Tongue (tissue), 2 donors: ENCODE measurements around the gene XIST. TPM values are rescaled to one million over a fixed set of nuclear protein-coding genes. Genes with fewer than 3 reads are reported as not detected.
"Not testable (repeated sequence)": the region's sequence is repeated elsewhere in the genome, so short reads cannot be mapped to it uniquely, and the experiment has no call there.

ENCODE experiments used
- DNase-seq: peaks from one replicate; pipeline ENCODE4 v3.0.0-alpha.2; 2015
- total RNA-seq: library from RNA; depleted of rRNA; stranded (reverse); fragments of >200 nt; gene quantifications from one replicate; pipeline ENCODE4 v1.2.3, GENCODE V29; 2014

Gene XIST
- 264 TPM for total RNA-seq

- no peak for DNase-seq
Measured at GRCh38 chrX:73852467-73852866, at the start of gene XIST. TSS of gene XIST (minus strand) at chrX:73852714.

- DNase-seq, result not testable (repeated sequence)
Measured at GRCh38 chrX:73898315-73898714, 45.8 kb upstream of the XIST start.

DNA sequence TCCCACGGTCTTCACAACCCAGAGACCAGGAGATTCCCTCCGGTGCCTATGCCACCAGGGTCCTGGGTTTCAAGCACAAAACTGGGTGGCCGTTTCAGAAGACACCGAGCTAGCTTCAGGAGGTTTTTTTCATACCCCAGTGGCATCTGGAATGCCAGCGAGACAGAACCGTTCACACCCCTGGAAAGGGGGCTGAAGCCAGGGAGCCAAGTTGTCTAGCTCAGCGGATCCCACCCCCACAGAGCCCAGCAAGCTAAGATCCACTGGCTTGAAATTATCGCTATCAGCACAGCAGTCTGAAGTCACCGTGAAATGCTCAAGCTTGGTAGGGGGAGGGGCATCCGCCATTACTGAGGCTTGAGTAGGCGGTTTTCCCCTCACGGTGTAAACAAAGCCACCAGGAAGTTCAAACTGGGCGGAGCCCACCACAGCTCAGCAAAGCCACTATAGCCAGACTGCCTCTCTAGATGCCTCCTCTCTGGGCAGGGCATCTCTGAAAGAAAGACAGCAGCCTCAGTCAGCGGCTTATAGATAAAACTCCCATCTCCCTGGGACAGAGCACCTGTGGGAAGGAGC, 40.1 kb upstream of the XIST start:
- not testable (repeated sequence) for DNase-seq

GRCh38 chrX:73882260-73882659, 29.7 kb upstream of the XIST start:
- DNase-seq, result not testable (repeated sequence)

- DNase-seq, result no peak
Measured at GRCh38 chrX:73877687-73878086, 25.2 kb upstream of the XIST start.

DNA sequence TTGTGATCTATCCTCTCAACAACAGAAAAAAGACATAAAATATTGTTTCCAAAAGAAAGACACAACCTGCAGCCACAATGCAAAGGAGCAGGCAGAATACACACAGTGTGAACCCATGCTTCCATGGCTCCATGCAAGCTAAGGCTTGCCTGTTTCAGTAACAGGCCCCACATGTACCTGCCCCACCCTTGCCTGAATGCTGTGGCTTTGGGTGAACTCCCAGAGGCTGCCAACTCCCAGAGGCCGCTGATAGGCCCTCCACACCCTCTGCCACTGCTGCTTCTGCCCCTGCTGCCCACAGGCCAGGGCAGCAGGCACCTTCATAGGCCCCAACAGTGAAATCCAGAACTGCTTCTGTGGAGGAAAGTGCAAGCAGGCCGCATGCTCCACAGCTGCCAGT, 24.4 kb upstream of the XIST start:
- no peak for DNase-seq

GRCh38 chrX:73868916-73869315, 16.4 kb upstream of the XIST start:
- no peak for DNase-seq

DNA sequence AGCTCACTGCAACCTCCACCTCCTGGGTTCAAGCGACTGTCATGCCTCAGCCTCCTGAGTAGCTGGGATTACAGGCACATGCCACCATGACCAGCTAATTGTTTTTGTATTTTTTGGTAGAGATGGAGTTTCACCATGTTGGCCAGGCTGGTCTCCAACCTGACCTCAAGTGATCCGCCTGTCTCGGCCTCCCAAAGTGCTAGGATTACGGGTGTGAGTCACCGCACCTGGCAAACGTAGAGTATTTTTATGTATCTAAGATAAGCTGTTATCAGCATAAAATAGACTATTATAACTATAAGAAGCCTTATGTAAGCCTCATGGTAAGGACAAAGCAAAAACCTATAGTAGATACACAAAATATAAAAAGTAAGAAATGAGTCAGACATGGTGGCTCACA, 14.6 kb upstream of the XIST start:
- DNase-seq, result no peak

DNA sequence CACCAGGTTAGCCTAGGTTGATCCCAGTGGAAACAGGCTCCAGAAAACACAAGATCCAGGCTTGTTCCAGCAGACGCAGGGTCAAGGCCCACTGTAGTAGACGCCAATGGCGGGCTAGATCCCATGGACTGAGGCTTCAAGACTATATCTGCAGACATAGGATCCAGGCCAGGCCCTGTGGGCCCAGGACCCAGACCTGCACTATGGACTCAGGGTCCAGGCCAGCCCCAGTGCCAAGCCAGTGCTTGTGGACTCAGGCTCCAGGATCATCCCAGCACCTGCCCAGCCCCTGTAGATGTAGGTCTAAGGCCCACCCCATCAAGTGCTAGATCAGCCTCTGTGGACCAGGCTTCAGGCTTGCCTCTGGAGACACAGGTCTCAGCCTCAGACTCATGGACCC, 11.3 kb upstream of the XIST start:
- no peak for DNase-seq

- DNase-seq, result no peak
Measured at GRCh38 chrX:73863268-73863667, 10.8 kb upstream of the XIST start.

DNA sequence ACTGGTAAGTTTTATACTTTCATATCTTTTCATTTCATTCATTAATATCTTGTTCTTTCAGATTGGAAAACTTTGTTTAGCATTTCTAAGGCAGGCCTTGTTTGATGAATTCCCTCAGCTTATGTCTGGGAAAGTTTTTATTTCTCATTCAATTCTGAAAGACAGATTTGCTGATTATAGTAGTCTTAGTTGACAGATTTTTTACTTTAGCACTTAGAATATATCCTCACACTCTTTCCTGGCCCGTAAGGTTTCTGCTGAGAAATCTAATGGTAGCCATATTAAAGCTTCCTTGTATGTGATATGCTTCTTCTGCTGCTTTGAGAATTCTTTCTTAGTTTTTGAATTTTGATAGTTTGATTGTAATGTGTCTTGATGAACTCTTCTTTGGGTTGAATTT, 7.1 kb upstream of the XIST start:
- no peak for DNase-seq

- DNase-seq, result peak; percentile 81
Measured at GRCh38 chrX:73855546-73855945, 3.0 kb upstream of the XIST start.

DNA sequence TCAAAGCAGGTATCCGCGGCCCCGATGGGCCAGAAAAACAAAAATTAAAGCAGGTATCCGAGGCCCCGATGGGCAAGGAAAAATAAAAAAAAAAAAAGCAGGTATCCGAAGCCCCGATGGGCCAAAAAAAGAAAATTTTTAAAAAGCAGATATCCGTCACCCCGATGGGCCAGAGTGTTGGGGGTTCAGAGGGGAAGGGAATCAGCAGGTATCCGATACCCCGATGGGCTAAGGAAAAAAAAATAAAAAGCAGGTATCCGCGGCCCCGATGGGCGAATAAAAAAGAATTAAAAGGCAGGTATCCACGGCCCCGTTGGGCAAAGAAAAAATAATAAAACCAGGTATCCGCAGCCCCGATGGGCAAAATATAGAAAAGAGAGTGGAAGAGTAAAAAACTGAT, 492 bp downstream of the XIST start:
- DNase-seq, result no peak

DNA sequence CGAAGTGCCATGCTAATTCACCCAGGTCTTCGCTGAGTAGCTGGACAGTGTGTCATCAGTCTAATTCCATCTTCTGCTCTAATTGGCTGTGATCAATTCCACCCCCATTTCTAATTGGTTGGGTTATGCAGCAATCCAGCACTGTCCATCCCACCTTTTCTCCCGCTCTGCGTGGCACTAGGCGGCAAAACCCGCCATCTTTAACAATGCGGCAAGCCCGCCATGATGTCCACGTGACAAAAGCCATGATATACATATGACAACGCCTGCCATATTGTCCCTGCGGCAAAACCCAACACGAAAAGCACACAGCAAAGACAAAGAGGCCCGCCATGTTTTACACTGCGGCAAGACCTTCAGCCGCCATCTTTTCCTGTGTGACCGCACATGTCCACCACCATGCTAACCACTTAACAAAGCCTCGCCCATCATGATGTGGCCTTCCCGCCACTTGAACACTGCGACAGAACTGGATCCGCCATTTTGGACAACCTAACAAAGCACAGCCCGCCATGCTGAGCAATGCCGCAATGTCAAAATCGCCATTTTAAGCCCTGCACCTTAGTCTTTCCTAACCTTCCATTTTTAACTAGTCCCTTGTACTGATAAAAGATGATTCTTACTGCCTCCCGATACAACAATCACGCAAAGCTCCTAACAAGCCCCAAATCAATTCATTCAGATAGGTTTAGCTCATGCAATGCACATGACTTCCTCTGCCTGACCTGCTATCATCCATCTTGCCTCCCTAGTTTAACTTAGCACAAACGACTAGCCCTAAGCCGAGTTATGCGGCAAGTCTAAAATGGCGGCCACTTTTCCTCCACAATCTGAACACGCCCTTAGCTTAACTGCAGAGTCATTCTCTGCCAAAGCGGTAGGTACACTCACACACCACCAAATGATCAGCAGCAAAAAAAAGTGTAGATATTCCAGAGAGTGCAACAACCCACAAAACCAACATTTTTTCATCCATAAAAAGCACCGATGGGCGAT, 1.2 kb downstream of the XIST start:
- no peak for DNase-seq

DNA sequence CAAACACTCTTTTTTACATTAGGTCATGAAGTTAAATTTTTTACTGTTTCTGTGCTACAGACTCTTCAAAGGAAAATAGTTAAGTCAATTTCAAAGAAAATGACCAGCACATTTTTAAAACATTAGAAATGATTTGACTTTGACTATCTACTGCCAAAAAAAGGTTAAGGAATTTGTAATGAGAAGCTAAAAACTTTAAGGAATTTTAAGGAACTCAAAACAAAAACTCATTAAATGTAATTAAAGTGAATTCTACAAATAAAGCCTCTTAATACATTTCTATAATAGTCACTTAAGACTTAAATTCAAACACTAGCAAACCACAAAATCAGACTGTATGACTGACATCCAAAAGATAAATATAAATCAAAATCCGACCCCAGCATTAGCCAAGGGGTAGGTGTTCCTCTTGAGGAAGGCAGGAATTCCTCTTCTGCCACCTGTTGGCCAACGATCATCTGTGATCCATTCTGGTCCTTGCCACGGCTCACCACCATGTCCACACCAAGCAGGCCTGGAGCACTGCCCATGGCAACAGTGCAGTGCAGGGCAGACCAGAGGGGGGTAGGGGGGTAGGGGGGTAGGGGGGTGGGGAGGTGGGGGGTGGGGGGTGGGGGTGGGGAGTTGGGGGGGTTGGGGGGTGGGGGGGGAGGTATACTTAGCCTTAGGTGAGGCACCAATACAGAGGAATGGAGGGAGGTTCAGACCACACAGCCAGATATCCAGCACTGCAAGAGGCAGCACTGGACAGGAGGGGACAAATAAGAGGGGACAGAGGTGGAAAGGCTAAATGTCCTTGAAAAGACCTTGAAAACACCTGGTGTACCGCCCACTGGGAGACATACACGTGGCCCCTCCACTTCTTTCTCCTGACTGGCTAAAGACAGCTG, 2.1 kb downstream of the XIST start:
- no peak for DNase-seq

- no peak for DNase-seq
Measured at GRCh38 chrX:73849073-73849472, 3.4 kb downstream of the XIST start.

DNA sequence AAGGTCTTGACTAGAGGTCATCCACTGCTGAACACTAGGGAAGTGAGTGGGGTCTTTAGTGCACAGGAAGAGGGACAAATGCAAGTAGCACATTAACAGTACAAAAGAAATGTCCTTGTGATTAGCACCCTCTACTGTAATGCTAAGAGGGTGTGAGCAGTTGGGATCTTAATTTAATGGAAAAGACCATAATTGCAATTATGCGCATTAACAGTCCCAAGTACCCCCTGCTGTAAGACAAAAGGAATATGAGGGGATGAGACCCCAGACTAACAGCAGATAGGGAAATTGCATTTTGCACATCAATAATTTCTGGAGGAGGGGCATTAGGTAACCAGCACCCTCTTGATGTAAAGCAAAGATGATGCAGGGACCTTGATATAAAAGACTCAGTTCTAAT, 4.5 kb downstream of the XIST start:
- DNase-seq, result no peak

- no peak for DNase-seq
Measured at GRCh38 chrX:73847100-73847499, 5.4 kb downstream of the XIST start.

DNA sequence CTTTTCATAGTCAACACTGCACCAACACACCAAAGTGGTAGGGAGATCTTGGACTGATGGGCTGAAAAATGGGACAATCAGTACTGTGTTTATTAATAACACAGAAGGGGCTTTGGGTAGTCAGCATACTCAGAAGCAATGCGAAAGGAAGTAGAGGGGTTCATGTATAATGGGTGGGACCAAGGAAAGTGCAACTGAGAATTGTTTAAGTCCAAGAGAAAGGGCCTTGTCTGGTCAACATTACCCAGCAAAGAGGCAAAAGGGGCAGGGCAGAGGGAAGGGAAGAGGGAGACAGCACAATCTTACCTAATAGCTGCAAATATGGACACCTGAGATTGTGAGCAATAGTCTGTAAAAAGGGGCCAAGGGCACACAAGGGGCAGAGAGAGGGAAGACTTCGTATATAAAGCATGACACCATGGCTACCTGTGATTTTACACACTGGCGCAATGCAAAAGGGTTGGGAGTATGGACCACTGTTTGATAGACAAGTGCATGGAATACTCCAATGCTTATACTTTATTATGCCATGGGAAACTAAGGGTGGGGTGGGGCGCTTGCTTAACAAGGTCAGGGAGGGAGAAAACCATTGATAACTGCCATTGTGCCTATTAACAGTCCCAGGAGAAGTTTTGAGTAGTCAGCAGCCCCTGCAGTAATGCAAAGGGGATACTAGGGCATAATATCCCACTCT, 9.8 kb downstream of the XIST start:
- DNase-seq, result no peak

DNA sequence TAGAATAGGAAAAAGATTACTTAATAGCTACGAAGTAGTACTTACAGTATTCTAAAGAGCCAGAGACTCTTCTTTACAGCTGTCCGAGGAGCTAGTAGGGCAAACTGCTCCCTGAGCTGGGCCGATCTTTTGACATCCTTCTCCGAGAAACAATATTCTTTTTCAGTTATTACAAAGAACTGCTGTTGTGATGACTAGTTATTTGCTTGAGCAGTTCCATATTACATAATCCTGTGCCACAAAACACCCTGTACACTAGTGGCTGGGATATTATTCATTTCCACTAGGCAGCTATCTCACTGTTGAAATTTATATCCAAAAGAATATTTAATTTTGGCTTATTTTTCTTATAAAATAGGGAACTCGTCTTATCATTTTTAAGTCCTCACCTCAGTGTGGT, 11.2 kb downstream of the XIST start:
- DNase-seq, result no peak

- DNase-seq, result no peak
Measured at GRCh38 chrX:73840120-73840924, 12.2 kb downstream of the XIST start.
